Measurements from ENCODE around the gene ZNF664. TPM values are rescaled to one million over a fixed set of nuclear protein-coding genes. Genes with fewer than 3 reads are reported as not detected.

The ZNF664 gene
- total and polyA plus RNA-seq, 2 of the 13 experiments (the other 11 are each of a cell fraction or from before 2014, with no cell fraction given) = 43.9 to 56.5 TPM

GRCh38 chr12:123949770-123950165, 23.2 kb upstream of the ZNF664 start:
- FAIRE-seq = no peak
- BruUV-seq (replicated peaks) = no TSS peak
- POLR2A ChIA-PET = interaction anchor here (1.8 to 3.1 kb wide), 2 partner anchors 13 to 22 kb away, joined by 4 to 15 read pairs; partner anchors contain the start of genes CCDC92 and ZNF664
- TF ChIP-seq ZFP91 (CRISPR knock-in tag; IDR thresholded peaks at IDR 0.05; ENCODE audit: borderline replicate concordance) (peak; percentile 11; the same call in 1 of the 2 replicates), MLLT10 (CRISPR knock-in tag; IDR thresholded peaks at IDR 0.05) (no peak), GZF1 (CRISPR knock-in tag; IDR thresholded peaks at IDR 0.05) (no peak), FOXO4 (CRISPR knock-in tag; conservative IDR thresholded peaks at IDR 0.05) (no peak), SOX13 (IDR thresholded peaks at IDR 0.05) (no peak), SOX13 (CRISPR knock-in tag; conservative IDR thresholded peaks at IDR 0.05 in 1 of 2, IDR thresholded peaks at IDR 0.05 in 1 of 2) (no peak), TBX2 (CRISPR knock-in tag; IDR thresholded peaks at IDR 0.05; ENCODE audit: borderline replicate concordance) (0 out of 2 replicates have a peak, but pooled peaks have one; percentile 17), ZNF30 (CRISPR knock-in tag; IDR thresholded peaks at IDR 0.05) (no peak), ZMYM2 (CRISPR knock-in tag; IDR thresholded peaks at IDR 0.05) (peak; percentile 4; the same call in 1 of the 2 replicates), ZBTB1 (CRISPR knock-in tag; IDR thresholded peaks at IDR 0.05; ENCODE audit: borderline replicate concordance) (no peak), ZNF788 (CRISPR knock-in tag; IDR thresholded peaks at IDR 0.05; ENCODE audit: borderline replicate concordance) (0 out of 2 replicates have a peak, but pooled peaks have one; percentile 2), ZNF574 (CRISPR knock-in tag; IDR thresholded peaks at IDR 0.05) (no peak), HOXA3 (CRISPR knock-in tag; IDR thresholded peaks at IDR 0.05) (0 out of 2 replicates have a peak, but pooled peaks have one; percentile 18), SNAPC5 (CRISPR knock-in tag; IDR thresholded peaks at IDR 0.05; ENCODE audit: borderline replicate concordance) (no peak), PHF8 (CRISPR knock-in tag; IDR thresholded peaks at IDR 0.05) (no peak), ZSCAN22 (CRISPR knock-in tag; IDR thresholded peaks at IDR 0.05) (no peak), ZBTB42 (CRISPR knock-in tag; IDR thresholded peaks at IDR 0.05) (no peak), RAD51 (IDR thresholded peaks at IDR 0.05; ENCODE audit: borderline replicate concordance) (no peak), ZNF430 (CRISPR knock-in tag; IDR thresholded peaks at IDR 0.05) (peak; percentile 45; the same call in 1 of the 2 replicates), CAMTA2 (CRISPR knock-in tag; IDR thresholded peaks at IDR 0.05; ENCODE audit: borderline replicate concordance) (no peak)

More at GRCh38 chr12:123949770-123950165, 23.2 kb upstream of the ZNF664 start:
- Histone ChIP-seq H3K79me2 (ENCODE audit: insufficient read depth, low read length) (no peaks in the 10 kb centered on the region), H3K27me3 (ENCODE audit: control insufficient read depth in 1 of 2, insufficient read depth in 2 of 2, low read length in 2 of 2) (no peaks in the 10 kb centered on the region), H3K27ac (ENCODE audit: extremely low read length, insufficient read depth, low read length) (peak overlapping the region; percentile 75), H3K9ac (ENCODE audit: insufficient read depth, low read depth, low read length) (no peak overlapping the region), H3K36me3 (replicated peaks in 1 of 2; ENCODE audit: control insufficient read depth in 1 of 2, insufficient read depth in 2 of 2, low read length in 2 of 2) (no peaks in the 10 kb centered on the region; a peak in 1 of 5 replicates), H3K4me3 (replicated peaks in 1 of 3; ENCODE audit: insufficient read depth in 1 of 3, low read depth in 2 of 3, low read length in 3 of 3) (peak overlapping the region in 1 of 3 experiments; percentile 66; a peak in 1 of 6 replicates), H4K20me1 (ENCODE audit: insufficient read depth, low read length) (no peaks in the 10 kb centered on the region), H3K4me1 (ENCODE audit: insufficient read depth, low read length) (peaks cover 42% of the 10 kb centered on the region), H2AFZ (ENCODE audit: low read length) (no peak overlapping the region), H3K9me3 (ENCODE audit: low read length) (no peaks in the 10 kb centered on the region), H3K4me2 (ENCODE audit: low read depth, low read length) (peak overlapping the region; percentile 85)
- intact Hi-C loops (cut with micrococcal nuclease; ENCODE audit: unreplicated experiment) = loop anchor here (1.0 kb wide), 1 partner anchor 22 kb away; no protein-coding TSS in a partner anchor
- ATAC-seq (peak; percentile 29; the same call in 2 of the 3 replicates), DNase-seq (ENCODE audit: low spot score) (peak; percentile 4)
- in situ Hi-C loops (cut with HindIII; ENCODE audit: extremely low pct_ligation_motif_present, low pct_unique_long_range_greater_than_20kb) = no loop called here
- CTCF ChIA-PET (ENCODE audit: low intra/inter-chr PET ratio, low total read pairs) = no interaction called here
- 69% methylated on average over 12 of the region's 15 CpGs for WGBS (ENCODE audit: low lambda C conversion rate)
